ENCODE data around the gene VSX2.

Gene VSX2

GRCh38 chr14:74238974-74239847 is at the start of gene VSX2:
Gene VSX2 (plus strand): TSS chr14:74239449. CDS start chr14:74239562, 113 bp downstream.
- H3K36me3 ChIP-seq (ENCODE audit: control insufficient read depth, low read length): no peaks in the 10 kb centered on the region
- peaks cover 23% of the 10 kb centered on the region for H3K27me3 ChIP-seq (ENCODE audit: control insufficient read depth, low read length)
- H3K4me2 ChIP-seq (ENCODE audit: low read length): no peak within 1 kb of the TSS
- no peaks in the 10 kb centered on the region for H3K9me2 ChIP-seq (replicated peaks; ENCODE audit: control insufficient read depth, low read length)
- no peaks in the 10 kb centered on the region for H3K4me1 ChIP-seq (ENCODE audit: control insufficient read depth, low read length)
- no peaks in the 10 kb centered on the region; the same call in 1 of the 2 replicates for H4K20me1 ChIP-seq (ENCODE audit: control insufficient read depth, insufficient read depth, low read depth, low read length)
- TF ChIP-seq CTCF (IDR thresholded peaks at IDR 0.05; ENCODE audit: low read depth, low read length, poor library complexity, severe bottlenecking): no peak
- TF ChIP-seq EZH2phosphoT487 (IDR thresholded peaks at IDR 0.05; ENCODE audit: borderline replicate concordance, low read length): no peak
- H3F3A ChIP-seq (ENCODE audit: control insufficient read depth, insufficient read depth): no peaks in the 10 kb centered on the region
- H3K9me3 ChIP-seq (ENCODE audit: control insufficient read depth, insufficient read depth, low read length): no peaks in the 10 kb centered on the region
- no peak within 1 kb of the TSS for H3K27ac ChIP-seq (ENCODE audit: low read depth, low read length)
- H3K79me2 ChIP-seq (ENCODE audit: control insufficient read depth, low read length): no peaks in the 10 kb centered on the region
- no peak within 1 kb of the TSS for H3K4me3 ChIP-seq (ENCODE audit: low read length)

GRCh38 chr14:74190927-74191575 is 48.2 kb upstream of the VSX2 start:
- Histone ChIP-seq H3K4me1 (ENCODE audit: control insufficient read depth, low read length) (no peaks in the 10 kb centered on the region), H3K36me3 (ENCODE audit: control insufficient read depth, low read length) (no peaks in the 10 kb centered on the region), H3K4me3 (ENCODE audit: low read length) (no peak overlapping the region), H4K20me1 (ENCODE audit: control insufficient read depth, insufficient read depth, low read depth, low read length) (no peaks in the 10 kb centered on the region), H3K4me2 (ENCODE audit: low read length) (no peak overlapping the region), H3K79me2 (ENCODE audit: control insufficient read depth, low read length) (no peaks in the 10 kb centered on the region), H3K9me2 (replicated peaks; ENCODE audit: control insufficient read depth, low read length) (no peaks in the 10 kb centered on the region), H3K27ac (ENCODE audit: low read depth, low read length) (no peak overlapping the region), H3F3A (ENCODE audit: control insufficient read depth, insufficient read depth) (no peaks in the 10 kb centered on the region), H3K9me3 (ENCODE audit: control insufficient read depth, insufficient read depth, low read length) (no peaks in the 10 kb centered on the region), H3K27me3 (ENCODE audit: control insufficient read depth, low read length) (no peaks in the 10 kb centered on the region)
- no peak for TF ChIP-seq CTCF (IDR thresholded peaks at IDR 0.05; ENCODE audit: low read depth, low read length, poor library complexity, severe bottlenecking)
- TF ChIP-seq EZH2phosphoT487 (IDR thresholded peaks at IDR 0.05; ENCODE audit: borderline replicate concordance, low read length): no peak

GRCh38 chr14:74194506-74195274 is 44.6 kb upstream of the VSX2 start:
- no peaks in the 10 kb centered on the region for H3K4me1 ChIP-seq (ENCODE audit: control insufficient read depth, low read length)
- no peak overlapping the region for H3K27ac ChIP-seq (ENCODE audit: low read depth, low read length)
- no peaks in the 10 kb centered on the region for H3K79me2 ChIP-seq (ENCODE audit: control insufficient read depth, low read length)
- H4K20me1 ChIP-seq (ENCODE audit: control insufficient read depth, insufficient read depth, low read depth, low read length): no peaks in the 10 kb centered on the region
- H3K9me2 ChIP-seq (replicated peaks; ENCODE audit: control insufficient read depth, low read length): no peaks in the 10 kb centered on the region
- H3K27me3 ChIP-seq (ENCODE audit: control insufficient read depth, low read length): no peaks in the 10 kb centered on the region
- TF ChIP-seq CTCF (IDR thresholded peaks at IDR 0.05; ENCODE audit: low read depth, low read length, poor library complexity, severe bottlenecking): no peak
- no peak for TF ChIP-seq EZH2phosphoT487 (IDR thresholded peaks at IDR 0.05; ENCODE audit: borderline replicate concordance, low read length)
- no peak overlapping the region for H3K4me2 ChIP-seq (ENCODE audit: low read length)
- H3K36me3 ChIP-seq (ENCODE audit: control insufficient read depth, low read length): no peaks in the 10 kb centered on the region
- H3K4me3 ChIP-seq (ENCODE audit: low read length): no peak overlapping the region
- no peaks in the 10 kb centered on the region for H3F3A ChIP-seq (ENCODE audit: control insufficient read depth, insufficient read depth)
- no peaks in the 10 kb centered on the region for H3K9me3 ChIP-seq (ENCODE audit: control insufficient read depth, insufficient read depth, low read length)
